Stimulated activated CD4-positive, alpha-beta T cell treated with anti-CD3 and anti-CD28 coated beads, Interleukin-15, amount 100 ng/mL, for 1 hour (primary cell): ENCODE measurements around the gene CNOT8.
A peak's percentile ranks its signal among the peaks of the same experiment; 100 is the strongest.
"Not testable (repeated sequence)": the region's sequence is repeated elsewhere in the genome, so short reads cannot be mapped to it uniquely, and the experiment has no call there.

Source experiments
- DNase-seq, 2 donors: peaks; one replicate each; pipeline ENCODE4 v3.0.0-alpha.2; 2020; ENCODE audit warnings: low read depth in 1 of 2, low spot score in 1 of 2

CNOT8 gene

GRCh38 chr5:154834053-154834452, 24.4 kb upstream of the CNOT8 start:
- DNase-seq = no peak

- DNase-seq = not testable (repeated sequence)
These were observed 22.8 kb upstream of the CNOT8 start for GRCh38 chr5:154835701-154836052.

- DNase-seq = no peak
These were observed 22.2 kb upstream of the CNOT8 start for GRCh38 chr5:154836225-154836624.

- DNase-seq = no peak
These were observed 21.2 kb upstream of the CNOT8 start for GRCh38 chr5:154837009-154837901.

GRCh38 chr5:154840435-154841272, 17.8 kb upstream of the CNOT8 start:
- DNase-seq = no peak

- no peak for DNase-seq
These were observed 17.2 kb upstream of the CNOT8 start for GRCh38 chr5:154841273-154841661.

- DNase-seq = no peak
These were observed 15.5 kb upstream of the CNOT8 start for GRCh38 chr5:154842689-154843530.

GRCh38 chr5:154844809-154845208, 13.6 kb upstream of the CNOT8 start:
- no peak for DNase-seq

- DNase-seq = no peak
These were observed 9.1 kb upstream of the CNOT8 start for GRCh38 chr5:154849264-154849785.

GRCh38 chr5:154849791-154850201, 8.6 kb upstream of the CNOT8 start:
- no peak for DNase-seq

GRCh38 chr5:154850255-154851062, 8.0 kb upstream of the CNOT8 start, which contains the start of gene FAXDC2:
Gene FAXDC2 (minus strand): TSS chr5:154850603. CDS start chr5:154838178, 12,425 bp downstream.
- DNase-seq = no peak

- no peak for DNase-seq
These were observed 7.1 kb upstream of the CNOT8 start for GRCh38 chr5:154851351-154851750.

- peak; percentile 64 to 73 for DNase-seq
These were observed 714 bp upstream of the CNOT8 start for GRCh38 chr5:154857530-154858296.

GRCh38 chr5:154858972-154859871, 795 bp downstream of the CNOT8 start:
- DNase-seq = no peak

- no peak for DNase-seq
These were observed 1.7 kb downstream of the CNOT8 start for GRCh38 chr5:154860123-154860522.

- no peak for DNase-seq
These were observed 2.3 kb downstream of the CNOT8 start for GRCh38 chr5:154860765-154861164.

GRCh38 chr5:154861946-154862345, 3.5 kb downstream of the CNOT8 start:
- DNase-seq = no peak

- no peak for DNase-seq
These were observed 4.3 kb downstream of the CNOT8 start for GRCh38 chr5:154862766-154863165.
